Measurements from ENCODE around the gene WWTR1.

DNA sequence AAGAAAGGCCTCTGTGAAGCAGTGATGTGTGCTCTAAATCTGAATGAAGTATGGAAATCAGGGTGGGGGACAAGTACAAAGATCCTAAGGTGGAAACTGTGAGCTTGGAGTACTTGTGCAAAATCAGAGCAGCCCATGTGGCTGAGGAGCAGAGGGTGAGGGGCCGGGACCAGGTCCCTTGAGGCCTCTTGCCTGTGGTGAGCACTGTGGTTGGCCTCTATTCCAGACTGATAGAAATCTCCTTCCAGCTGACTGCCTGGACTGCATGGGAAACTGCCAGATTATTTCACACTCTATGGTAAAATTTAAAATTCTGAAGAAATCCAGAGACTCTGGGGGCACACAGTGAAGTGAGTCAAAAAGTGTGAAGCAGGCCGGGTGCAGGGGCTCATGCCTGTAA, 101.9 kb downstream of the WWTR1 start:
- TF ChIP-seq CEBPB (IDR thresholded peaks at IDR 0.05; ENCODE audit: low read depth, low read length) = no peak
- TF ChIP-seq, protein P1, sequence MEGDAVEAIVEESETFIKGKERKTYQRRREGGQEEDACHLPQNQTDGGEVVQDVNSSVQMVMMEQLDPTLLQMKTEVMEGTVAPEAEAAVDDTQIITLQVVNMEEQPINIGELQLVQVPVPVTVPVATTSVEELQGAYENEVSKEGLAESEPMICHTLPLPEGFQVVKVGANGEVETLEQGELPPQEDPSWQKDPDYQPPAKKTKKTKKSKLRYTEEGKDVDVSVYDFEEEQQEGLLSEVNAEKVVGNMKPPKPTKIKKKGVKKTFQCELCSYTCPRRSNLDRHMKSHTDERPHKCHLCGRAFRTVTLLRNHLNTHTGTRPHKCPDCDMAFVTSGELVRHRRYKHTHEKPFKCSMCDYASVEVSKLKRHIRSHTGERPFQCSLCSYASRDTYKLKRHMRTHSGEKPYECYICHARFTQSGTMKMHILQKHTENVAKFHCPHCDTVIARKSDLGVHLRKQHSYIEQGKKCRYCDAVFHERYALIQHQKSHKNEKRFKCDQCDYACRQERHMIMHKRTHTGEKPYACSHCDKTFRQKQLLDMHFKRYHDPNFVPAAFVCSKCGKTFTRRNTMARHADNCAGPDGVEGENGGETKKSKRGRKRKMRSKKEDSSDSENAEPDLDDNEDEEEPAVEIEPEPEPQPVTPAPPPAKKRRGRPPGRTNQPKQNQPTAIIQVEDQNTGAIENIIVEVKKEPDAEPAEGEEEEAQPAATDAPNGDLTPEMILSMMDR (conservative IDR thresholded peaks at IDR 0.05; ENCODE audit: low read depth, low read length) = no peak
- no peak for TF ChIP-seq RAD21 (IDR thresholded peaks at IDR 0.05; ENCODE audit: low read length)
- TF ChIP-seq, protein P2, sequence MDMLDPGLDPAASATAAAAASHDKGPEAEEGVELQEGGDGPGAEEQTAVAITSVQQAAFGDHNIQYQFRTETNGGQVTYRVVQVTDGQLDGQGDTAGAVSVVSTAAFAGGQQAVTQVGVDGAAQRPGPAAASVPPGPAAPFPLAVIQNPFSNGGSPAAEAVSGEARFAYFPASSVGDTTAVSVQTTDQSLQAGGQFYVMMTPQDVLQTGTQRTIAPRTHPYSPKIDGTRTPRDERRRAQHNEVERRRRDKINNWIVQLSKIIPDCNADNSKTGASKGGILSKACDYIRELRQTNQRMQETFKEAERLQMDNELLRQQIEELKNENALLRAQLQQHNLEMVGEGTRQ (IDR thresholded peaks at IDR 0.05; ENCODE audit: low read depth, low read length) = no peak
- TF ChIP-seq POLR2A (IDR thresholded peaks at IDR 0.05; ENCODE audit: low read depth, low read length) = no peak
- no peak for TF ChIP-seq RCOR1 (IDR thresholded peaks at IDR 0.05; ENCODE audit: insufficient replicate concordance, low read length)
- TF ChIP-seq, protein P3, sequence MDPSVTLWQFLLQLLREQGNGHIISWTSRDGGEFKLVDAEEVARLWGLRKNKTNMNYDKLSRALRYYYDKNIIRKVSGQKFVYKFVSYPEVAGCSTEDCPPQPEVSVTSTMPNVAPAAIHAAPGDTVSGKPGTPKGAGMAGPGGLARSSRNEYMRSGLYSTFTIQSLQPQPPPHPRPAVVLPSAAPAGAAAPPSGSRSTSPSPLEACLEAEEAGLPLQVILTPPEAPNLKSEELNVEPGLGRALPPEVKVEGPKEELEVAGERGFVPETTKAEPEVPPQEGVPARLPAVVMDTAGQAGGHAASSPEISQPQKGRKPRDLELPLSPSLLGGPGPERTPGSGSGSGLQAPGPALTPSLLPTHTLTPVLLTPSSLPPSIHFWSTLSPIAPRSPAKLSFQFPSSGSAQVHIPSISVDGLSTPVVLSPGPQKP (IDR thresholded peaks at IDR 0.05; ENCODE audit: borderline replicate concordance, low read depth, low read length) = no peak

Data from IMR-90 (cell line).